Suprapubic skin (tissue), 4 donors: ENCODE data around the gene PRKN. TPM values are rescaled to one million over a fixed set of nuclear protein-coding genes. Genes with fewer than 3 reads are reported as not detected.

Experiments
- DNase-seq, 2 donors: peaks; one replicate each; pipeline ENCODE4 v3.0.0-alpha.2; 2019; ENCODE audit warnings: low spot score in 2 of 2
- H3K27ac ChIP-seq: fragments of 200-600 bp; sonication (generic); one replicate; pipeline ENCODE4 v1.5.1; 2019
- H3K27me3 ChIP-seq: fragments of 200-600 bp; sonication (generic); one replicate; pipeline ENCODE4 v1.5.1; 2019
- H3K36me3 ChIP-seq: fragments of 200-600 bp; sonication (generic); one replicate; pipeline ENCODE4 v1.5.1; 2019
- H3K4me1 ChIP-seq: fragments of 200-600 bp; sonication (generic); one replicate; pipeline ENCODE4 v1.5.1; 2019
- H3K4me3 ChIP-seq: fragments of 200-600 bp; sonication (generic); one replicate; pipeline ENCODE4 v1.5.1; 2019; ENCODE audit warnings: mild to moderate bottlenecking
- H3K9me3 ChIP-seq: fragments of 200-600 bp; sonication (generic); one replicate; pipeline ENCODE4 v1.5.1; 2019
- CTCF ChIP-seq, 2 donors: fragments of 200-600 bp in 1 of 2; fragments of 450-650 bp in 1 of 2; sonication (generic) in 1 of 2; IDR thresholded peaks; one replicate each; pipeline ENCODE4 v1.5.1; 2016 to 2019; ENCODE audit warnings: antibody characterized with exemption in 2 of 2, mild to moderate bottlenecking in 1 of 2, moderate library complexity in 1 of 2
- EP300 ChIP-seq: sonication (generic); formaldehyde crosslinking; IDR thresholded peaks from one replicate; pipeline ENCODE4 v1.6.1; 2017; ENCODE audit warnings: antibody characterized with exemption
- POLR2A ChIP-seq, 2 donors: fragments of 450-650 bp; IDR thresholded peaks; one replicate each; pipeline ENCODE4 v1.6.1; 2017; ENCODE audit warnings: antibody characterized with exemption in 2 of 2, mild to moderate bottlenecking in 2 of 2, moderate library complexity in 2 of 2
- POLR2AphosphoS5 ChIP-seq, 3 donors: sonication (generic); formaldehyde crosslinking; IDR thresholded peaks; one replicate each; pipeline ENCODE4 v1.6.1; 2017; ENCODE audit warnings: antibody characterized with exemption in 3 of 3
- WGBS: methylation state at CpG from one replicate; pipeline ENCODE4 v1.1.5; 2018; 5-methylcytosine and 5-hydroxymethylcytosine counted together
- total RNA-seq, 4 donors: library from RNA; depleted of rRNA; stranded (reverse); fragments of >200 nt; gene quantifications; one replicate each; pipeline ENCODE4 v1.1.0, GENCODE V29; 2016

Gene PRKN
- total RNA-seq, 4 donors from 2014 or later: 7.2 to 22.8 (median 14.4) TPM

GRCh38 chr6:162722226-162722625 lies 5.3 kb downstream of the PRKN start:
- H3K27ac ChIP-seq: no peak overlapping the region
- no peak overlapping the region for H3K4me3 ChIP-seq
- H3K4me1 ChIP-seq: peaks cover 10% of the 10 kb centered on the region
- DNase-seq: no peak
- no peaks in the 10 kb centered on the region for H3K36me3 ChIP-seq
- WGBS: 71% methylated on average over 2 of the region's 2 CpGs
- no peak for TF ChIP-seq POLR2A (IDR thresholded peaks at IDR 0.05)
- H3K9me3 ChIP-seq: no peaks in the 10 kb centered on the region
- no peaks in the 10 kb centered on the region for H3K27me3 ChIP-seq

- TF ChIP-seq CTCF (IDR thresholded peaks at IDR 0.05) (no peak), EP300 (no peak), POLR2AphosphoS5 (IDR thresholded peaks at IDR 0.05) (no peak), POLR2A (IDR thresholded peaks at IDR 0.05) (no peak)
- Histone ChIP-seq H3K4me3 (no peak overlapping the region), H3K9me3 (no peaks in the 10 kb centered on the region), H3K36me3 (no peaks in the 10 kb centered on the region), H3K27me3 (no peaks in the 10 kb centered on the region), H3K27ac (no peak overlapping the region), H3K4me1 (peaks cover 5% of the 10 kb centered on the region)
- 93% methylated on average over 2 of the region's 2 CpGs for WGBS
- no peak for DNase-seq
Measured at GRCh38 chr6:162721404-162721687, 6.2 kb downstream of the PRKN start.

- Histone ChIP-seq H3K4me1 (no peaks in the 10 kb centered on the region), H3K4me3 (no peak overlapping the region), H3K27me3 (no peaks in the 10 kb centered on the region), H3K36me3 (no peaks in the 10 kb centered on the region), H3K9me3 (no peaks in the 10 kb centered on the region), H3K27ac (no peak overlapping the region)
- WGBS: 80% methylated on average over 1 of the region's 1 CpG
- TF ChIP-seq CTCF (IDR thresholded peaks at IDR 0.05) (no peak), POLR2AphosphoS5 (IDR thresholded peaks at IDR 0.05) (no peak)
- no peak for DNase-seq
Measured at GRCh38 chr6:162719528-162719927, 8.0 kb downstream of the PRKN start.

- H3K27me3 ChIP-seq: no peaks in the 10 kb centered on the region
- H3K27ac ChIP-seq: no peak overlapping the region
- DNase-seq: no peak
- no peak for TF ChIP-seq POLR2AphosphoS5 (IDR thresholded peaks at IDR 0.05)
- no peak for TF ChIP-seq POLR2A (IDR thresholded peaks at IDR 0.05)
- no peak for TF ChIP-seq EP300
- no peak for TF ChIP-seq CTCF (IDR thresholded peaks at IDR 0.05)
- no peaks in the 10 kb centered on the region for H3K4me1 ChIP-seq
- WGBS: 92% methylated on average over 6 of the region's 6 CpGs
- no peak overlapping the region for H3K4me3 ChIP-seq
- H3K9me3 ChIP-seq: no peaks in the 10 kb centered on the region
- no peaks in the 10 kb centered on the region for H3K36me3 ChIP-seq
Measured at GRCh38 chr6:162715601-162716000, 12.0 kb downstream of the PRKN start.

- H3K27ac ChIP-seq: no peak overlapping the region
- H3K9me3 ChIP-seq: no peaks in the 10 kb centered on the region
- 89% methylated on average over 13 of the region's 13 CpGs for WGBS
- no peak overlapping the region for H3K4me3 ChIP-seq
- no peaks in the 10 kb centered on the region for H3K4me1 ChIP-seq
- H3K36me3 ChIP-seq: no peaks in the 10 kb centered on the region
- TF ChIP-seq POLR2A (IDR thresholded peaks at IDR 0.05) (no peak), POLR2AphosphoS5 (IDR thresholded peaks at IDR 0.05) (no peak), EP300 (no peak), CTCF (IDR thresholded peaks at IDR 0.05) (no peak)
- no peaks in the 10 kb centered on the region for H3K27me3 ChIP-seq
- DNase-seq: no peak
Measured at GRCh38 chr6:162713974-162714780, 13.4 kb downstream of the PRKN start.

- Histone ChIP-seq H3K4me3 (no peak overlapping the region), H3K9me3 (no peaks in the 10 kb centered on the region), H3K27ac (no peak overlapping the region), H3K36me3 (no peaks in the 10 kb centered on the region), H3K4me1 (no peaks in the 10 kb centered on the region), H3K27me3 (no peaks in the 10 kb centered on the region)
- WGBS: 92% methylated on average over 2 of the region's 2 CpGs
- no peak for TF ChIP-seq POLR2AphosphoS5 (IDR thresholded peaks at IDR 0.05)
- TF ChIP-seq POLR2A (IDR thresholded peaks at IDR 0.05): no peak
- TF ChIP-seq CTCF (IDR thresholded peaks at IDR 0.05): no peak
- TF ChIP-seq EP300: no peak
- DNase-seq: no peak
Measured at GRCh38 chr6:162712694-162713093, 14.9 kb downstream of the PRKN start.
